HG03342 (cell line): ENCODE data around the gene TMPRSS6.

Experiments used
- ATAC-seq: cut with Tn5 transposase; IDR thresholded peaks from one replicate; pipeline ENCODE4 v1.9.1; 2021; ENCODE audit warnings: mild to moderate bottlenecking, moderate library complexity; ENCODE audit not compliant: unreplicated experiment

The TMPRSS6 gene

GRCh38 chr22:37032535-37033460, 76.7 kb downstream of the TMPRSS6 start:
- ATAC-seq = no peak

GRCh38 chr22:37032134-37032534, 77.4 kb downstream of the TMPRSS6 start:
- ATAC-seq = no peak

- no peak for ATAC-seq
Measured at GRCh38 chr22:37030560-37031281, 78.8 kb downstream of the TMPRSS6 start.

- ATAC-seq = no peak
Measured at GRCh38 chr22:37028692-37029674, 80.5 kb downstream of the TMPRSS6 start.

GRCh38 chr22:37027556-37027955, 82.0 kb downstream of the TMPRSS6 start:
- no peak for ATAC-seq

GRCh38 chr22:37026325-37026724, 83.2 kb downstream of the TMPRSS6 start:
- ATAC-seq = no peak

GRCh38 chr22:37025500-37026070, 83.9 kb downstream of the TMPRSS6 start:
- no peak for ATAC-seq

GRCh38 chr22:37024339-37025157, 85.0 kb downstream of the TMPRSS6 start:
- ATAC-seq = no peak

- ATAC-seq = no peak
Measured at GRCh38 chr22:37023743-37024338, 85.7 kb downstream of the TMPRSS6 start.

GRCh38 chr22:37022483-37023337, 86.8 kb downstream of the TMPRSS6 start:
- ATAC-seq = no peak

GRCh38 chr22:37021710-37022482, 87.6 kb downstream of the TMPRSS6 start:
- no peak for ATAC-seq

GRCh38 chr22:37021041-37021440, 88.5 kb downstream of the TMPRSS6 start:
- no peak for ATAC-seq

GRCh38 chr22:37020192-37020479, 89.4 kb downstream of the TMPRSS6 start:
- ATAC-seq = no peak

GRCh38 chr22:37019309-37020191, 90.0 kb downstream of the TMPRSS6 start, which contains the start of the genes MPST and TST:
Gene MPST (plus strand): TSS chr22:37019742. CDS start chr22:37019837, 95 bp downstream.
Gene TST (minus strand): TSS chr22:37019447. CDS start chr22:37018732, 715 bp downstream.
- ATAC-seq = peak; percentile 68

- ATAC-seq = peak; percentile 31
Measured at GRCh38 chr22:37018815-37019308, 90.7 kb downstream of the TMPRSS6 start.

GRCh38 chr22:37018086-37018814, 91.3 kb downstream of the TMPRSS6 start:
- no peak for ATAC-seq
